HG03571 (cell line): Measurements from ENCODE around the gene C1orf159.

Experiments
- ATAC-seq: cut with Tn5 transposase; IDR thresholded peaks from one replicate; pipeline ENCODE4 v1.9.1; 2021; ENCODE audit not compliant: unreplicated experiment

The C1orf159 gene

GRCh38 chr1:1132956-1133750 is 17.3 kb upstream of the C1orf159 start:
- no peak for ATAC-seq

- no peak for ATAC-seq
Observed at GRCh38 chr1:1132042-1132950, 16.4 kb upstream of the C1orf159 start.

GRCh38 chr1:1130206-1131120 is 14.6 kb upstream of the C1orf159 start:
- ATAC-seq, result no peak

- ATAC-seq, result no peak
Observed at GRCh38 chr1:1129381-1129821, 13.5 kb upstream of the C1orf159 start.

- ATAC-seq, result no peak
Observed at GRCh38 chr1:1128454-1129139, 12.7 kb upstream of the C1orf159 start.

DNA sequence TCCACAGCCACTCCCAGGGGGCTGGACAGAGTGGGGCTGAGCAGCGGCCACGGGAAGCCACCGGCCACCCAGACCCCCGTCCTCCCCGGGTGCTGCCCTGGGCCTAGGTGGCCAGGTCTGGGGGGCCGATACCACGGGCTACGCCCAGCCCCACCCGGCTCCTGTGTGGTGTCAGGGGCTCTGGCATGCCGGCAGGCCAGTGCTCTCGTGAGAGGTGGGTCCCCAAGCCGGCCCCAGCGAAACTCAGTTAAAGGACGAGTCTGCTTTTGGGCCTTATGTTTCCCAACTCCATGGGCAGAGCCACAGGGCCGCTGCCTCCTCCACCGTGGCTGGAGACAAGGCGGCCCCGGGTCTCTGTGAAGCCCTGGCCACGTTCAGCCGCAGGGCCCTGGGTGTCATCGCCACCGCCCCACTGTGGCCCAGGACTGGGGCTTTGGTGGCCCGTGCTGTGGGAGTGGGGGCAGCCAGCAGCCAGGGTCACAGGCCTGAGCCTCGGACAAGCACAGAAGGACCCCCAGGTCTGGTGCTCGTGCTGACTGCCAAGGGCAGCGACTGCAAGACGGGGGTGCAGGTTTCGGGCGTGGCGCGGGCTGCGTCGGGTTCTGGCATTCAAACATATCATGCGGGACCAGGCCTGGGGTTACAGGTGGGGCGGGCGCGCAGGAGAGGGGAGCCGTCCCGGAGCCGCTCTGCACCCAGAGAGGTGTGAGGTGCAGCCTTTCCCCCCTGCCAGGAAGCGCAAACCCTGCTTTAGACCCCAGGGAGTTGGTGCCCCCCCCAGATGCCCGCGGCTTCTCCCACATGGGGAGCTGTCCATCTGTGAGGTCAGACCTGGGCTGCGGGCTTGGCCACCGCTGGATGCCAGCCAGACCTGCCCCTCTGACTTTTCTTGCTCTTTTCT is 11.9 kb upstream of the C1orf159 start:
- ATAC-seq, result no peak

GRCh38 chr1:1125945-1126344 is 10.1 kb upstream of the C1orf159 start:
- ATAC-seq, result no peak

GRCh38 chr1:1124786-1125642 is 9.1 kb upstream of the C1orf159 start:
- ATAC-seq, result no peak

DNA sequence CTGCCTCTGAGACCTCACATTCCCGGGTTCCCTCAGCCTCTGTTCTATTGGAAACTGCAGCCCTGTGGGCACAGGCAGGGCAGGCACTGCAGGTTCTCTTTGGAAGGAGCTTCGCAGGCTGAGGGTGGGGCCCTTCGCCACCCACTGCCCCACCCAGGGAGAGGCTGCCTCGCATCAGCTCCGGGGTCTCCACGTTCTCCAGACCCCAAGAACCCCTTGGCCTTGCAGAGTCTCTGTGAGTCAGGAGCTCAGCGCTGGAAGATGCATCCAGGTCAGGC is 8.6 kb upstream of the C1orf159 start:
- ATAC-seq, result no peak

GRCh38 chr1:1123581-1124507 is 8.0 kb upstream of the C1orf159 start:
- ATAC-seq, result no peak

DNA sequence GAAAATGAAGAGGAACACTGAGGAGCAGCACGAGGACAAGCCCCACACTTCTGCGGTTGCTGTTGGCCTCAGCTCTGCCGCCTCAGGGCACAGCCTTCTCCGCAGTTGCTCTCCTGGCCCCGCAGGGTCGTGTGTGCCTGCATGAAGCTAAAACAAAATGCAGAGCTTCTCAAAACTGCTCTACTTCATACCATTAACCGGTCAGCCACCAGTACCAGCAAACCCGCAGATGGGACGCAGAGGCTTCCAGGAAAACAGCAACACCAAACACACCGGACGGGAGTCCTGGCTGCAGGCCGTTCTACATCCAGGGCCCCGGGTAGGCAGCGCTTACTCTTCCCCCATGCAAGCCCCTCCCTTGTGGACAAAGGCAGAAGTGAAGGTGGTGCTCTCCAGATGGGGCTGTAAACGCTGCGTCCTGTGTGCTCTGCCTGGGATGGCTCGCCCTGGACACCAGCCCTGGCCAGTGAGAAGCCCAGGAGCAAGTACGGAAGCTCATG is 7.1 kb upstream of the C1orf159 start:
- ATAC-seq, result no peak

GRCh38 chr1:1122078-1122811 is 6.4 kb upstream of the C1orf159 start:
- no peak for ATAC-seq

GRCh38 chr1:1121611-1122077 is 5.8 kb upstream of the C1orf159 start:
- no peak for ATAC-seq

DNA sequence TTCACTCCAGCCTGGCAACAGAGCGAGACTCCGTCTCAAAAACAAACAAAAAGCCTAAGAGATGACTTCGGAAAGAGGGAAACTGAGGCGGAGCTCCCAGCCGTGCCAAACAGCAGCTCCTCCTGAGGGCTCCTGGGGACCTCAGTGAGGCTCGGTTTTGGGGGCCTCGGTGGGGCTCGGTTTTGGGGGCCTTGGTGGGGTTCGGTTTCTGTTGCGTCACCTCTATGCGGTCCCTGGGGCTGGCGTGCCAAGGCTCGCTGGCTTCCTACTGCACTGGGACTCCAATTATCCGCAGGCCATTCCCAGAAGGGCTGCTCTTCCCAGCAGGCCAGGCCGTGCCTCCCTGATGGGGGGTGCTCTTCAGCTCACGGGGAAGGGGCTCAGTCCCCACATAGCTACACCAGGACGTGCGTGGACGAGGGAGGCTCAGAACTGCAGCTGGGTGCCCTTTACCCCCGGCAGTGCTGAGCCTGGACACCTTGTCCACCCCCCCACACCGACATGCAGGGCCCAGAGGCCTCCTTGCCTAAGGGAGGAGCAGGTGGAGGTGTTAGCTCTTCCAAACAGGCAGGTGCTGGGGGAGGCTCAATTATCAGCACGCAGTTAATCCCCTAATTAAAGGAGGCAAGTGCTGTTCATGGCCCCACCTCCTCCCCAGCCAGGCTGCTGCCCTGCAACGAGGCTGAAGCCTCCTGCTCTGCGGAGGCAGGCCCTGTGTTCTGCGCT is 5.1 kb upstream of the C1orf159 start:
- no peak for ATAC-seq

DNA sequence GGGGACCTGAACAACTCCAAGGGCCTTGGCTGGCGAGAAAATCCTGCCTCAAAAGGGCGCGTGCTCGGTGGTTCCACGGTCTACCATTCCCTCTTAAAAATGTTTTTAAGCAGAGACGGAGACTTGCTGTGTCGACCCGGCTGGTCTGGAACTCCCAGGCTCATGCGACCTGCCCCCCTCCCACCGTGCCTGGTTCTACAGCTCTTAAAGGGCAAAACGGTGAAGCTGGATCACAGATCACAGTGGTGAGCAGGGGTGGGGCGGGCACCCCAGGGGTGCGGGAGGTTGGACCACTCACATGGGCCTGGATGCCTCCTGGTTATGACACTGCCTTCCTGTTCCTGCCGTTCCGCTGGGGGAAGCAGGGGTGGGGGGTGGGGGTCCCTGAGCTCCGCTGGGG is 4.2 kb upstream of the C1orf159 start:
- no peak for ATAC-seq
